HCEC 1CT (cell line): ENCODE measurements around the gene GLT8D2.

ENCODE experiments used
- DNase-seq: peaks from one replicate; pipeline ENCODE4 v3.0.0-alpha.2; 2017

Gene GLT8D2

DNA sequence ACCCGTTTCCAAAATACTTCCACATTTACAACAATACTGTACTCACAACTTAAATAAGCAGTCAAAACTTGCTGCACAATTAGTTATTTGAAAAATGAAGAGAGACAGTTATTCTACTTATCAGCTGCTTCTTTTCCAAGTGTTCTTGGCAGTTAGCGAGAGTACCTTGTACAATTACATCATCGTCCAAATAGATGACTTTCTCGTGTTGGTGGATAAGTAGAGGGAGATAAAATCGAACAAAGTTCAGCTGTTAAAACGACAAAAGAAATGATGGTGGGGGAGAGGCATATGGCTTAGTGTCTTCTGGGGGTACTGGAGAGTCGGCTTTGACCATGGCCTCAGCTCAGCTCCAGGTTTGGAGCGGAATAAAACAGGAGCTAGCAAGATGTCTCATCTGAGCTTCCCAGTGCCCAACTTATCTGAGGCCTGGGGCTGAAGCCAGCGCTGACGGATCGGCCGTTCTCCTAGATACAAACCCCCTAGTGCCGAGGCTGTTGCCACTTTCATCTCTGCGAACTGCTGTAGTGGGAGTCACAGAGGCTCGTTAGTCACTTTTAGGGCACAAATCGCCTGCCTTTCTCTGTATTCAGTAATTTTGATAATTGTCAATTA is 52.6 kb downstream of the GLT8D2 start:
- no peak for DNase-seq

DNA sequence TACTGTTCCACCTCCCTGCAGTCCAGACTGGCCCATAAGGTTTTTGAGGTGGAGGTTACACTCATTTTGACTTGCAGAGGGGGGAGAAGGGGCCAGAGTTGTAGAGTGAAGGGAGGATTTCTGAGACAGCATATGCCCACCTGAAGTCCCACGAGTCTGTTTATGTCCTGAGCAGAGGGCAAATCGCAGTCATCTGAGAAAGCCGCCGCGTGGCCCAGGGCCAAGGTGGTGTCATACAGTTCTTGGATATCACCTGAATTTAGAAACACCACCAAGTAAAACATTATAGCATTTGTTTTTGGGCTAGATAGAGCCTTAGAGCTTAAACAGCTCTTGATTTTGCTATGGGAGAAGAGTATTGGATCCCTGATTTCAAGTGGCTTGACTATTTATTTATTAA is 53.4 kb downstream of the GLT8D2 start:
- DNase-seq = no peak

DNA sequence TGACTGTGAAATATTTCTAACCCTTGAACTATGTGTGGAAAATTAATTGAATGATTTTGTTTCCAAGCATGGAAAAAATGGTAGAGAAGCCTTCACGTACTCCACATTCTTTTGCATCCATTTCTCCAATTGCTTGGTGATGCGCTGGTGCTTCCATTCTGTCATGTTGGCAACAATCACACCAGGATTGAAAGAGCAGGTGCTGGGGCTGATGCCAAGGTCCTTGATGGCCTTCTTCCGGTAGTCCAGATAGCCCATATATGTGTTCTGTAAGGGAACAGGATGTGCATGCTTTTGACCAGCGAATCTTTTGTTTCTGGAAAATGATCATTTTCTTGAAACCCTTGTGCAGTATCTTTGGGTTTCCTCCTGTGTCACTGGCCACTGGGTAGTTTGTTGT is 55.8 kb downstream of the GLT8D2 start:
- DNase-seq = no peak

DNA sequence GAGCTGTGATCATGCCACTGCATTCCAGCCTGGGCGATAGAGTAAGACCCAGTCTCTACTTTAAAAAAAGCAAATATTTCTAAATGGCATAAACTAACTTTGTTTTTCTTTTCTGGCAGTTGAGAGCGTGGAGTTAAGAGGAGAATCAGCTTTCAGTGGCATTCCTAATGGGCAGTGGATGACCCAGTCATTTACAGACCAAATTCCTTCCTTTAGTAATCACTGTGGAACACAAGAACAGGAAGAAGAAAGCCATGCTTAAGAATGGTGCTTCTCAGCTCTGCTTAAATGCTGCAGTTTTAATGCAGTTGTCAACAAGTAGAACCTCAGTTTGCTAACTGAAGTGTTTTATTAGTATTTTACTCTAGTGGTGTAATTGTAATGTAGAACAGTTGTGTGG is 63.2 kb downstream of the GLT8D2 start:
- DNase-seq = peak; percentile 32

DNA sequence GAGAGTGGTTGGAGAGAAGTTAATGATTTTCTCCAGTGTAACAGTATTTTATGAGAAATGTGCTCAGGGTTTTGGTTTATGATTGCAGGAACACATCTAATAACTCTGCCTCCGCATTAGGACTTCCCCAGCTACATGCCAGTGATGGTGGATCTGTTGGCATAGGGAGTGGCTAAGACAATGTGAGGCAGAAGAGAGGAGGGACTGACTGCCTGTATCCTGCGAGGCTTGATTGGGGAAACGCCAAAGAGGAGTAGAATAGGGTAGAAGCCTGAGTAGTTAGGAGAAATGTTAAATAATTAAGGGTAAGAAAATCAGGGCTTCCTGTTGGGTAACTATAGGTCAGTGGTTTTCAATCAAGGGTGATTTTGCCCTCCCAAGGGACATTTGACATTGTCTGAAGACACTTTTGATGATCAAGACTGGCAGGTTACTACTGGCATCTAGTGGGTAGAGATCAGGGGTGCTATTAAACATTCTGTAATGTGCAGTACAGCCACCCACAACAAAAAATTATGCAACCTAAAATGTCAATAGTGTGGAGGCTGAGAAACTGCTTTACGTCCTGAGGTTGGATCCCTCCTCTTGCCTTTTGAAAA is 71.5 kb downstream of the GLT8D2 start:
- DNase-seq = no peak

DNA sequence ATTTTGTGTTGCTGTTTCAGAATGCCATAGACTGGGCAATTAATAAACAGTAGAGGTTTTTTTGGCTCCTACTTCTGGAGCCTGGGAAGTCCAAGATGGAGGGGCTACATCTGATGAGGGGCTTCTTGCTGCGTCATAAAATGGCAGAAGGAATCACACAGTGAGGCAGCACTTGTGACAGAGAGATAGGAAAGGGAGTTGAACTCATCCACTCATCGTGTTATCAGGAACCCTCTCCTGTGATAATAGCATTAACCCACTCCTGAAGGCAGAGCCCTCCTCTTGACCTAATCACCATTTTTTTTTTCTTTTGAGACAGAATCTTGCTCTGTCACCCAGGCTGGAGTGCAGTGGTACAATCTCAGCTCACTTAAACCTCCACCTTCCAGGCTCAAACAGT is 74.6 kb downstream of the GLT8D2 start:
- DNase-seq = no peak

DNA sequence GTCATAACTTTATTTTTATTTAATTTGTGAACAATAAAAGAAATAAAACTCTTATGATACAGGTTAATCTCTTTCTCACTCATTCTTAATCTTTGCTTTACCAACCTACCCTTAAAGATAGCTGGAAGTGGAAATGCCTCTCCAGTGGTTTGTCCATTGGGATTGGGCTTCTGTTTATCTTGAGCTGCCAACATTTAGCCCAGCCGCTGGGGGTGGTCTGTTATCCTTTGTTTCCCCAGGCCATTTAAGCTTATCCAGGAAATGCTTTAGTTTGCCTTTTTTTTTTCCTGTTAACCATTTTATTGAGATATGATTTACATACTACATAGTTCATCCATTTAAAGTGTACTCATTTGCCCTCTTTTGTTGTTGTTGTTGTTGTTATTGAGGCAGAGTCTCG is 76.1 kb downstream of the GLT8D2 start:
- DNase-seq = no peak

DNA sequence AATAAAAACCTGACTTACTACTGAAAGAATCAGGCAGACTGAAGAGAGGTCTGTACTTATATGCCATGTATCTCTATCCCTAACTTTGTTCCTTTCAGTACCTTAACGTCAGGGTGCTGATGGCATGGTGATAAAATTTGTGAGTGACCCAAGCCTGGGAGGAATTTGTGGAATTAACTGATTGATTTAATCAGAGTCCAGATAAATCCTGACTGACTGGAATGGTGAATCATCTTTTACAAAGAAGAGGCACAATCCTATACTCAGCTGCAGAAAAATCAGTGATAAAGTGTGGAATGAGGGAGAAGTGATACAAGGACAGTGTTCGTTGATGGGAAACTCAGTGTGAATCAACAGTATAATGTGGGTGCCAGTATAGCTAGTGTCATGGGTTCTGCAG is 80.6 kb downstream of the GLT8D2 start:
- DNase-seq = peak; percentile 47

DNA sequence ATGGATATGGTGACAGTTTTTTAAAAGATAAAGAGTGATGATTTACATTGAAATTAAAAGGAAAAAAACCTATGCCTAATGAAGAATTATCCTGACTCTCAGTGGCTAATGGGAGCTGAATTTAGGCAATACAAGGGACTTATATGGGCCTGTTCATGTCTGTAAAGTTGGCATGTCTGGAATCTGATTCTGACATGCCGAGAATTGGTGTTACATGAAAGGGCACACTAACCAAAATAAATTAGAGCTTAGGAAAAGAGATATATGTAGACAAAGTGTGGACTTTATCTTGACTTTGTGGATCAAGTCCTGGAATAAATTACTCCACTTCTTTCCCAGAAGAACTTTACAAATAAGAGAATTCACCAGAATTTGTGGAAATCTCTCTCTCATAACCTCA is 83.3 kb downstream of the GLT8D2 start:
- no peak for DNase-seq

DNA sequence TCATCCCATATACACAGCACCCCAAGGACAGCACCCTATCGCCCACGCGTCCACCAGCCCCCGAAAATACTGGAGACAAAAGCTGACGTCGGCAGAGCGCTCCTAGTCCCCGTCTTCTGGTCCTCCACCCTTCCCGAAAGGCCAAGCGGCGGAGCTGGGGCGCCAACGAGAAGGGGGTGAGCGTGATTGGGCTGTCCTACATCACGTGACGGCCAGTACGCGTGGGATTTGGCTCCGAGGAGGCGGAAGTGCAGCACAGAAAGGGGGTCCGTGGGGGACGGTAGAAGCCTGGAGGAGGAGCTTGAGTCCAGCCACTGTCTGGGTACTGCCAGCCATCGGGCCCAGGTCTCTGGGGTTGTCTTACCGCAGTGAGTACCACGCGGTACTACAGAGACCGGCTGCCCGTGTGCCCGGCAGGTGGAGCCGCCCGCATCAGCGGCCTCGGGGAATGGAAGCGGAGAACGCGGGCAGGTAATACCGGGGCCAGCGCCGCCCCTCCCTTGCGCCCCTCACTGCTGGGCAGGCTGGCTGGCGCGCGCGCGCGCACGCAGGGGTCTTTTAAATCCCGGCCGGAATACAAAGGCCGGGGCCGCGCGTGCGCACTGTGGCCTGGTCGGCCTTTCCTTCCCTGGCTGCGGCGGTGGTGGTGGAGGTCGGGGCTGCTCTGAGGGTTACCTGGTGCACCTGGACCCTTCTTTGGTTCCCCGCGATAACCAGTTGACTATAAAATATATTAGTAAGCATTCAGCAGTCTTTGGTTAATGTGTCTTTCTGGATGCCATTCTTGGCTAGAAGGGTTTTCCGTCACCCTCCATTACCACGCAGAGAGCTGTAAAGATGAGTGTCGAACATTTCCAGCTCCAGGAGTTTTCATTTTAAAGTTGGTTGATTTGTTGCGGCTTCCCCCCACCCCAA is 84.1 kb downstream of the GLT8D2 start, which contains the start of gene TDG:
Gene TDG, plus strand, starts transcription at position 283 of the 915 bp plus-strand sequence. Its CDS starts 166 bp downstream, at position 449.
- DNase-seq = peak; percentile 100

DNA sequence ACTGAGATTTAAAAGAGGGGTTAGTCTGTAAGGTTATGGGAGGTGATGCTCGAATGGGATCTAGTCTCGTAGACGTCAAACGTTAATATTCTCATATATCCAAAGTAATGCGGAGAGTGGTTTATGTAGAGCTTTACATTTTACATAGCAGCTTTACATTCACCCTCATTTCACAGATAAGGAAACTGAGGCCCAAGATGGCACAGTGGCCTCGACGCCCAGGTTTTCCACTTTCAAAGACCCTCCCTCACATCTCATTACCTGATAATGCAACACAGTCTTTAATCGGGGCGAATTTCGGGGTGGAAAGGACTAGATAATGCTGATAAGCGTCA is 84.8 kb downstream of the GLT8D2 start:
- DNase-seq = no peak

DNA sequence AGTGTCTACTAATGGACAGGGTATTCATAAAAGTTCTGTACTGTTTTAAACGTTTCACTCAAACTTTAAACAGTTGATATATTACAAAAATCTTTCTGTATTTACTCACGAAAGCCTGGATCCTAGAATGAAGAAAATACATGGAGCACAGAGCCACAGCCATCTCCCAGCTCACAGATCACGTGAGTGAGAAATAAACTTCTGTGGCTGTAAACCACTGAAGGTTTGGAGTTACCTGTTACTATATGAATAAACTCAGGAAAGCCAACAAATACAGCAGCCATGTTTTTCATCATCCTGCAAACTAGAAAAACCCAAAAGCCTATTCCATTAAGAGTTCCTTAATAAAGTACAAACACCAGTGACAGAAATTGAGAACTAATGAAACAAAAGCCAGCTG is 85.2 kb downstream of the GLT8D2 start:
- no peak for DNase-seq

DNA sequence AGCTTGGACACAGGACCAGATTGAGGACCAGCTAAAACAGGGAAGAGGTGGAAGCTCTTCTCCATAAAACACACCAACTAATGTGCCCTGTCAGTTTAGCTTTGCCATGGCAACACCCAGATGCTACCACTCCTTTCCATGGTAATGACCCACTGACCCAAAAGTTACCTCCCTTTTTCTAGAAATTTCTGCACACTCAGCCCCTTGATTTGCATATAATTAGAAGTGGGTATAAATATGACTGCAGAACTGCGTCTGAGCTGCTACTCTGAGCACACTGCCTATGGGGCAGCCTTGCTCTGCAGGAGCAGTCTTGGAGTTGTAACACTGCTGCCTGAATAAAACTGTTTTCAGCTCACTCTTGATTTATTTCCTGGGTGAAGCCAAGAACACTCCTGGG is 87.5 kb downstream of the GLT8D2 start:
- DNase-seq = no peak

DNA sequence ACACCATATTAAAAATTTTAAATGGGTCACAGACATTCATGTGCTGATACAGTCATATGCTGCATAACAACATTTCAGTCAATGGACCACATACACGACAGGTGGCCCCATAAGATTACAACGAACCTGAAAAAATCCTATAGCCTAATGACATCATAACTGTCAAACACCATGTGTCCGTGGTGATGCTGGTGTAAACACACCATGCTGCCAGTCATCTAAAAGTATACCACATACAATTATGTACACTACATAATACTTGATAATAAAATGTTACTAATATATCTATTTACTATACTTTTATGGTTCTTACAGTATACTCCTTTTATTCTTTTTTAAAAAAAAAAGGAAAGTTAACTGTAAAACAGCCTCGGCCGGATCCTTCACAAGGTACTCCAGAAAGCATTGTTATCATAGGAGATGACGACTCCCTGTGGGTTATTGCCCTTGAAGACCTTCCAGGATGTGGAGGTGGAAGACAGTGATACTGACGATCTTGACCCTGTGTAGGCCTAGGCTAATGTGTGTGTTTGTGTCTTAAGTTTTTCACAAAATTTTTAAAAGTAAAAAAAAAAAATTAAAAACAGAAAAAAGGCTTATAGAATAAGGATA is 89.3 kb downstream of the GLT8D2 start:
- DNase-seq = no peak

DNA sequence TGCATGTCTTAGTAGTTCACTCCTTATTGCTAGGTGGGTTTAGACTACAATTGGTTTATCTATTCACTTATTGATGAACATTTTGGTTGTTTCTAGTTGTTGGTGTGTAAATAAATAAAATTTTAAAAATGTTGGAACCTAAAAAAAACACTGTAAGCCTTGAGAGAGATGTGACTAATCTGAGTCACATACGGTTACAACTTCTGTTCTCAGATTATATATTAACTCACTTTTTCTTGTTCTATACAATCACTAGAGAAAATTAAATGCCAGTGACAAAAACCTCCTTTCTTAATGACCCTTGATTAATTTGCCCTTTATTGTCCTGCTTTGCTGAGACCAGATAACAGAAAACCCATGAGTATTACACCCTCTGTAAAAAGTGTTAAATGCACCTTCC is 91.4 kb downstream of the GLT8D2 start:
- DNase-seq = no peak

DNA sequence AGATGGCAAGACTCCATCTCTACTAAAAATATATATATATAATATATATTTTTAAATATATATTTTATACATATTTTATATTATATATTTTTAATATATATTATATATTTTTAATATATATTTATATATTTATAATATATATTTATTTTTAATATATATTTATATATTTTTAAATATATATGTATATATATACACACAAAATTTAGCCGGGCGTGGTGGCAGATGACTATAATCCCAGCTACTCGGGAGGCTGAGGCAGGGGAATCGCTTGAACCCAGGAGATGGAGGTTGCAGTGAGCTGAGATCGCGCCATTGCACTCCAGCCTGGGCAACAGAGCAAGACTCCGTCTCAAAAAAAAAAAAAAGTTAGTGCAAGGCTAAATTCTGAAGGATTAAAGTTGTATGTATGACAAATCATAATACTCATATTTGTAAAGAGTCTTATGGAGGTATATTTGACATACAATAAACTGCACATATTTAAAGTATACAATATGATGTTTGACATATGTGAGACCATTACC is 92.1 kb downstream of the GLT8D2 start:
- no peak for DNase-seq

DNA sequence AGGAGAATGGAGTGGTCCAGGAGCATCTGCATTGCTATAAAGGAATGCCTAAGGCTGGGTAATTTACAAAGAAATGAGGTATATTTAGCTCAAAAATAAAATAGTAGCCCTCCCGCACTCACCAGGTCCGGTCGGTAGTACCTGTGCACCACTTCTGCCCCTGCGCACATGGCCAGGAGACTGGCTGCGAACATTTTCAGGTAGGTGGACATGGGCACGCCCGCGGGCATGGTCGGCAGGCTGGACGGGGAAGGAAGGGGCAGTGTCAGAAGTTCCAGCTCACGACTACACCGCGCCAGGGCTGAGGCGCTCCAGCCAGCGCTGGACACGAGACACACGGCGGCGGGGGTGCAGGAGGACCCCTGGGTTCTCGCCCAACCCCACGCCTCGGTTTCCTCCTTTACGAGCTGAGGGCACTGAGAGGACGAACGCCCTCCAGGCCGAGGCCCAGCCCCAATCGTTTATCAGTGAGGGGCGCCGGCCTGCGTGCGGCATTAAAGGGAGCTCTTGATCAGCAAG is 93.4 kb downstream of the GLT8D2 start:
- DNase-seq = no peak

DNA sequence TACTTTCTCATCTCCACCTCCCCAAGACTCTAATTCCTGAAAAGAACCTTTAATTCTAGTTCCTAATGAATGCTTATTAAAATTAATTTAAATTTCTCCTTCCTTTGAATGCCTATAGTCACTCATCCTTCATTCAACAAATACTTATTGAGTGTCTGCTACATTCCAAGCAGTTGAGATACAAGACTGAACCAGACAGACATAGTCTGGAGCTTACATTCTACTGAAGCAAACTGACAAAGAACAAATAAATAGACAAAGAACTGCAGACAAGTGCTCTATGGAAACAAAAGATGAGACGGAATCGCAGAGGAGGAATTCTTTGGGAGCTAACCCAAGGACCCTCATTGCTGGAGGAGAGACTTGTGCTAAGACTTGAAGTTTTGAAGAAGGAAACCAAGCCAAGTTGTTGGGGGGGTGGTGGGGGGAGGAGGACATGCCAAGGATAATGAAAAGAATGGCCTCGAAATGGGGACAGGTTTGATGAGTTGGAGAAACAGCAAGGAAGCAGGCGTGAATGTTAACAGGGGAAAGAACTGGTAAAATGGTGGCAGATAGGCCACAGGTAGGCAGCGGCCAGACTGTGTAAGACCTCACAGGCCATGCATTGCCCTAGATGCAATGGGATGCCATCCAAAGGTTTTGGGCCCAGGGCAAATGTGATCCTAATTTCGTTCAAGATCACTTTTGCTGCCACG is 94.0 kb downstream of the GLT8D2 start:
- no peak for DNase-seq

DNA sequence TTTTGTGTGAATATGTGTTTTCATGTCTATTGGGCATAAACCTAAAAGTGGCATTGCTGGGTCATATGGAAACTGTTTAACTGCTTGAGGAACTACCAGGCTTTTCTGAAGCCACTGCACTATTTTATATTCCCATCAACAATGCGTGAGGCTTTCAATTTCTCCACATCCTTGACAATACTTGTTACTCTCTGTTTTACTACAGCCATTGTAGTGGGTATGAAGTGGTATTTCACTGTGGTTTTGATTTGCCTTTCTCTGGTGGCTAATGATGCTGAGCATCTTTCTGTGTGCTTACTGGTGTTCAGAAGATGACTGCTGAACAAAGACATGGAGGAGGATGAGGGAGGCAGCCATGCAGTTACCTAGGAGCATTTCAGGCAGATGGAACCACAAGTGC is 97.5 kb downstream of the GLT8D2 start:
- DNase-seq = no peak

DNA sequence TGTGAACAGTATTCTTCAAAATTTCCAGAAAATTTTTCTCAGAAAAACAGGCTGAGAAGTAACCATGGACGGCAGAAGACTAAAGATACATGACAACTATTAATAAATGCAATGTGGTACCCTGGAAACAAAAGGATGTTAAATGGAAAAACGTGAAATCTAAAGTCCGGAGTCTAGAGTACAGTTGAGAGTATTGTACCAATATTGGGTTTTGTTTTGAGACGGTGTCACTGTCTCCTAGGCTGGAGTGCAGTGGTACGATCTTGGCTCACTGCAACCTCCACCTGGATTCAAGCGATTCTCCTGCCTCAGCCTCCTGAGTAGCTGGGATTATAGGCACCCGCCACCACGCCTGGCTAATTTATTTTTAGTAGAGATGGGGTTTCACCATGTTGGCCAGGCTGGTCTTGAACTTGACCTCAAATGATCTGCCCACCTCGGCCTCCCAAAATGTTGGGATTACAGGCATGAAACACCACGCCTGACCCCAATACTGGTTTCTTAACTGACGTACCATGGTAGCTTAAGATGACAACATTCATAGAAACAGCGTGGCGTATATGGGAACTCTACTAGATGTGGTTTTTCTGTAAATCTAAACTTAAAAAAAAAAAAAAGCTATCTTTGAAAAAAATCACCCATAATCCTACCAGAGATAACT is 101.1 kb downstream of the GLT8D2 start:
- no peak for DNase-seq

DNA sequence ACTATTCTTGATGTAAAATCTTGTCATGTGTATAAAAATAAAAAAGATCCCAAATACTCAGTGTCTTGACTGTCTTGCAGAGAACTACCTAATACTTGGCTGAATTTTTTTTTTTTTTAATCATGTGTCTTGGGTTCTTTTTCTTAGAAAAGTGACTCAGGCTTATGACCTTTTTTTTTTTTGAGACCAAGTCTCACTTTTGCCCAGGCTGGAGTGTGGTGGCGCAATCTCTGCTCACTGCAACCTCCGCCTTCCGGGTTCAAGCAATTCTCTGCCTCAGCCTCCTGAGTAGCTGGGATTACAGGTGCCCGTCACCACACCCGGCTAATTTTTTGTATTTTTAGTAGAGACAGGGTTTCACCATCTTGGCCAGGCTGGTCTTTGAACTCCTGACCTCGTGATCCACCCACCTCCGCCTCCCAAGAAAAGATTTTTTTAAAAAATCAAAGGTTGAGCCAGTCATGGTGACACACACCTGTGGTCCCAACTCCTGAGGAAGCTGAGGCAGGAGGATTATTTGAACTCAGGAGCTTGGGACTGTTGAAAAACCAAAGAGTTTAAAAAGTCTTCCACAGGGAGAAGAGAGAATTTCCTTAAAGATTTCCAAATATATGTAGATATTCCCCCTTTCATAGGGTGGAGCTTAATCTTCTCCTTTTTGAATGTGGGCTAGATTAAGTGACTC is 102.0 kb downstream of the GLT8D2 start:
- DNase-seq = peak; percentile 21
